IMR-90 (cell line): ENCODE measurements around the gene TRMT11. TPM values are rescaled to one million over a fixed set of nuclear protein-coding genes. Genes with fewer than 3 reads are reported as not detected.

Experiments used
- ATAC-seq: fragments of 200-7000 bp; cut with Tn5 transposase; 2 replicates; pipeline ENCODE4 v1.9.1; 2020; ENCODE audit warnings: low read depth, mild to moderate bottlenecking, moderate library complexity
- BruUV-seq: library from RNA; stranded (reverse); fragments of 400-500 nt; replicated peaks from 2 replicates; lab custom pipeline; 2021; lab: Mats Ljungman, UMichigan
- CTCF ChIA-PET: fragments of 300-600 bp; formaldehyde crosslinking; extraction: SDS; loops from one replicate; lab custom pipeline; 2021; ENCODE audit warnings: antibody characterized with exemption; lab: Yijun Ruan, JAX
- POLR2A ChIA-PET: fragments of 300-600 bp; sonication (Branson Sonifier 250); formaldehyde crosslinking; loops from one replicate; lab custom pipeline; 2022; ENCODE audit warnings: antibody characterized with exemption; ENCODE audit not compliant: unreplicated experiment; lab: Charles Lee
- DNase-seq: peaks from one replicate; pipeline ENCODE4 v3.0.0; 2013
- H2AFZ ChIP-seq: replicated peaks from 2 replicates; pipeline ENCODE3; 2013; ENCODE audit warnings: low read length, mild to moderate bottlenecking; ENCODE audit not compliant: poor library complexity
- H2AK5ac ChIP-seq: 2 replicates; pipeline ENCODE4 v1.6.1; 2013; ENCODE audit warnings: low read depth, low read length, inconsistent platforms
- H2AK9ac ChIP-seq: replicated peaks from 2 replicates; pipeline ENCODE3; 2013; ENCODE audit warnings: mild to moderate bottlenecking, low read depth, low read length, moderate library complexity; ENCODE audit not compliant: poor library complexity
- H2BK120ac ChIP-seq: 2 replicates; pipeline ENCODE4 v1.6.1; 2013; ENCODE audit warnings: low read depth, low read length, inconsistent platforms
- H2BK15ac ChIP-seq: 3 replicates; pipeline ENCODE4 v1.6.1; 2013; ENCODE audit warnings: low read depth, low read length, inconsistent platforms
- H2BK20ac ChIP-seq: 2 replicates; pipeline ENCODE4 v1.6.1; 2013; ENCODE audit warnings: low read depth, mild to moderate bottlenecking, inconsistent platforms, low read length, moderate library complexity
- H2BK5ac ChIP-seq: 2 replicates; pipeline ENCODE4 v1.6.1; 2013; ENCODE audit warnings: mild to moderate bottlenecking, low read depth, low read length, inconsistent platforms; ENCODE audit not compliant: poor library complexity, severe bottlenecking
- H3K14ac ChIP-seq: replicated peaks from 2 replicates; pipeline ENCODE4 v1.6.1; 2013; ENCODE audit warnings: low read depth, low read length, inconsistent platforms
- H3K18ac ChIP-seq: 2 replicates; pipeline ENCODE4 v1.6.1; 2013; ENCODE audit warnings: low read depth, low read length, control low read depth
- H3K23ac ChIP-seq: 2 replicates; pipeline ENCODE4 v1.6.1; 2013; ENCODE audit warnings: low read depth, low read length, inconsistent platforms
- H3K27ac ChIP-seq: 2 replicates; pipeline ENCODE4 v1.5.1; 2013; ENCODE audit warnings: mild to moderate bottlenecking, control low read depth, low read length; ENCODE audit not compliant: insufficient read depth
- H3K27me3 ChIP-seq: 2 replicates; pipeline ENCODE4 v1.6.1; 2013; ENCODE audit warnings: low read length; ENCODE audit not compliant: control insufficient read depth, insufficient read depth
- H3K36me3 ChIP-seq: 2 replicates; pipeline ENCODE4 v1.6.1; 2013; ENCODE audit warnings: low read length, mixed read lengths; ENCODE audit not compliant: control insufficient read depth, insufficient read depth
- H3K4ac ChIP-seq: 2 replicates; pipeline ENCODE4 v1.6.1; 2013; ENCODE audit warnings: low read depth, low read length, inconsistent platforms
- H3K4me1 ChIP-seq: 2 replicates; pipeline ENCODE4 v1.6.1; 2013; ENCODE audit warnings: low read length, mixed read lengths; ENCODE audit not compliant: control insufficient read depth, insufficient read depth
- H3K4me2 ChIP-seq: 2 replicates; pipeline ENCODE4 v1.6.1; 2013; ENCODE audit warnings: low read depth, mild to moderate bottlenecking, control low read depth, low read length, moderate library complexity
- H3K4me3 ChIP-seq: 2 replicates; pipeline ENCODE4 v1.5.1; 2013; ENCODE audit warnings: low read depth, mild to moderate bottlenecking, control low read depth, low read length, moderate library complexity; ENCODE audit not compliant: insufficient read depth
- H3K56ac ChIP-seq: 2 replicates; pipeline ENCODE4 v1.6.1; 2013; ENCODE audit warnings: low read length, inconsistent platforms; ENCODE audit not compliant: insufficient read depth; ENCODE audit errors: extremely low read depth
- H3K79me1 ChIP-seq, 2 experiments: 2 replicates each; pipeline ENCODE4 v1.6.1; 2013; ENCODE audit warnings: low read length in 2 of 2, inconsistent platforms in 1 of 2, low read depth in 1 of 2
- H3K9ac ChIP-seq: 2 replicates; pipeline ENCODE4 v1.6.1; 2013; ENCODE audit warnings: low read depth, low read length, control low read depth
- H3K9me1 ChIP-seq: 2 replicates; pipeline ENCODE4 v1.6.1; 2013; ENCODE audit warnings: low read length, inconsistent platforms; ENCODE audit not compliant: insufficient read depth
- H3K9me3 ChIP-seq: 2 replicates; pipeline ENCODE4 v1.6.1; 2013; ENCODE audit warnings: low read length; ENCODE audit not compliant: control insufficient read depth, insufficient read depth
- H4K20me1 ChIP-seq: 2 replicates; pipeline ENCODE4 v1.6.1; 2013; ENCODE audit warnings: low read length, inconsistent platforms; ENCODE audit not compliant: insufficient read depth
- H4K5ac ChIP-seq: 2 replicates; pipeline ENCODE4 v1.6.1; 2013; ENCODE audit warnings: mild to moderate bottlenecking, low read depth, low read length, control low read depth
- H4K8ac ChIP-seq, 2 experiments: 2 replicates each; pipeline ENCODE4 v1.6.1; 2013; ENCODE audit warnings: low read depth in 2 of 2, low read length in 2 of 2, control low read depth in 1 of 2, inconsistent platforms in 1 of 2
- H4K91ac ChIP-seq: 2 replicates; pipeline ENCODE4 v1.6.1; 2013; ENCODE audit warnings: low read depth, low read length, inconsistent platforms; ENCODE audit not compliant: insufficient read depth
- BHLHE40 ChIP-seq: fragments of 150-350 bp; IDR thresholded peaks from 2 replicates; pipeline ENCODE4 v1.6.1; 2016; ENCODE audit warnings: mild to moderate bottlenecking, low read depth, low read length
- CEBPB ChIP-seq: IDR thresholded peaks from 2 replicates; pipeline ENCODE4 v1.6.1; 2012; ENCODE audit warnings: low read depth, low read length, improper control_type of control experiment
- CHD1 ChIP-seq: IDR thresholded peaks from 2 replicates; pipeline ENCODE4 v1.6.1; 2012; ENCODE audit warnings: low read depth, low read length, improper control_type of control experiment
- CTCF ChIP-seq: conservative IDR thresholded peaks from 2 replicates; pipeline ENCODE4 v1.5.1; 2012; ENCODE audit warnings: mild to moderate bottlenecking, low read depth, low read length, improper control_type of control experiment
- ELK1 ChIP-seq: fragments of 150-350 bp; IDR thresholded peaks from 2 replicates; pipeline ENCODE4 v1.6.1; 2016; ENCODE audit warnings: low read depth, mild to moderate bottlenecking, low read length, moderate library complexity, borderline replicate concordance
- FOS ChIP-seq: fragments of 150-350 bp; IDR thresholded peaks from 2 replicates; pipeline ENCODE4 v1.6.1; 2016; ENCODE audit warnings: low read depth, low read length
- MAFK ChIP-seq: IDR thresholded peaks from 2 replicates; pipeline ENCODE4 v1.6.1; 2012; ENCODE audit warnings: low read depth, low read length, improper control_type of control experiment
- MAZ ChIP-seq: IDR thresholded peaks from 2 replicates; pipeline ENCODE4 v1.6.1; 2012; ENCODE audit warnings: low read depth, mild to moderate bottlenecking, low read length, improper control_type of control experiment, moderate library complexity, borderline replicate concordance
- MXI1 ChIP-seq: IDR thresholded peaks from 2 replicates; pipeline ENCODE4 v1.6.1; 2012; ENCODE audit warnings: low read depth, mild to moderate bottlenecking, low read length, moderate library complexity, borderline replicate concordance
- NFE2L2 ChIP-seq: fragments of 150-350 bp; IDR thresholded peaks from 2 replicates; pipeline ENCODE4 v1.6.1; 2016; ENCODE audit warnings: low read depth, mild to moderate bottlenecking, low read length
- POLR2A ChIP-seq: IDR thresholded peaks from 2 replicates; pipeline ENCODE4 v1.6.1; 2012; ENCODE audit warnings: mild to moderate bottlenecking, low read depth, low read length
- RAD21 ChIP-seq: IDR thresholded peaks from 2 replicates; pipeline ENCODE4 v1.6.1; 2012; ENCODE audit warnings: low read length, improper control_type of control experiment
- RCOR1 ChIP-seq: IDR thresholded peaks from 2 replicates; pipeline ENCODE4 v1.6.1; 2012; ENCODE audit warnings: mild to moderate bottlenecking, low read length, improper control_type of control experiment; ENCODE audit not compliant: insufficient replicate concordance
- RFX5 ChIP-seq: IDR thresholded peaks from 2 replicates; pipeline ENCODE4 v1.8.0; 2012; ENCODE audit warnings: low read depth, mild to moderate bottlenecking, low read length, moderate library complexity
- SMC3 ChIP-seq: fragments of 150-350 bp; IDR thresholded peaks from 2 replicates; pipeline ENCODE4 v1.6.1; 2016; ENCODE audit warnings: low read depth, mild to moderate bottlenecking, antibody characterized with exemption, low read length, moderate library complexity
- WGBS, 2 experiments: methylation state at CpG; one replicate each; pipeline versions ENCODE4 v1.1.5 to v1.1.7; 2013; ENCODE audit warnings: missing lambda C conversion rate in 2 of 2; ENCODE audit not compliant: insufficient read length in 1 of 2; ENCODE audit errors: extremely low coverage in 2 of 2; 5-methylcytosine and 5-hydroxymethylcytosine counted together
- dilution Hi-C: fragments of 300-500 bp; cut with HindIII; formaldehyde crosslinking; loops from one replicate; pipeline ENCODE4 v1.14.3; 2018; ENCODE audit warnings: low sequenced_read_pairs; ENCODE audit not compliant: unreplicated experiment
- in situ Hi-C: fragments of 300-500 bp; cut with MboI; formaldehyde crosslinking; loops from 3 replicates; pipeline ENCODE4 v1.14.3; 2019; ENCODE audit warnings: low sequenced_read_pairs, inconsistent platforms, mixed read lengths
- intact Hi-C: fragments of 100-400 bp; cut with micrococcal nuclease; formaldehyde crosslinking; loops from 2 replicates; pipeline ENCODE4 v1.10.0; 2022
- polyA plus RNA-seq, 3 experiments: library from polyadenylated mRNA; depleted of rRNA; stranded (reverse); fragments of >200 nt; gene quantifications; 2 replicates each; pipeline ENCODE4 v1.2.3, GENCODE V29; 2012; ENCODE audit warnings: low replicate concordance in 1 of 3
- total RNA-seq: library from RNA; depleted of rRNA; stranded (reverse); fragments of >200 nt; gene quantifications from 2 replicates; pipeline ENCODE4 v1.2.3, GENCODE V29; 2012
- TF ChIP-seq, protein P1 (sequence below): fragments of 150-350 bp; IDR thresholded peaks from 2 replicates; pipeline ENCODE4 v1.6.1; 2017; ENCODE audit warnings: mild to moderate bottlenecking, antibody characterized with exemption, low read length, low read depth

TRMT11 gene
- total and polyA plus RNA-seq, 2 of the 4 experiments (the other 2 are of a cell fraction): 14.3 to 19.0 TPM

DNA sequence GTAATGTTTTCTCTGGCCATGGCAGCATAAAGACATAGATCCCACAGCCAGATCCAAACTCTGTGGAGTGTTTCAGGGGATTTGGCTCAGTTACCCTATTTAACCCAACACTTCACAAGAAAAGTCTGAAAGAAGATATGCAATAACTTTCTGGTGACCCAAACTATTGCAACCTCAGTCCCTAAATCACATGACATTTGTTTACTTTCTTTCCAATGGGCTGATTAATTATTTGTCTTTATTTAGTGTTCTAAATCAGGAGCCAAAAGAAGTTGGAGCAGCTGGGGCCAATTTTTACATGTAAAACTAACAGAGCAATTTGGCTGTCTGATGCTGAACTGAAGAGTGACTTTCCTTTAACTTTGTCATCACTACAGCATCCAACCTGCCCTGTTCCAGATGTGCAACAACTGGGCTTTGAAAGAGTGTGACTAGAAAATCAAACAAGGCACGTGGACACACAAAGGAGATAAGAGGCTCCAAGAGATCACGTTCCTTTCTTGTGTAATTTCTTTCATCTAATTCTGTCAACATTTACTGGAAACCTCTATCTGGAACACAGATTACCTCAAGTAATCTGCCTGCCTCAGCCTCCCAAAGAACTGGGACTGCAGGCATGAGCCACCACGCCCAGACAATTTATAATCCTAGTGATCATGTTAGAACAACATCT lies 90.8 kb downstream of the TRMT11 start:
- no peak overlapping the region for H3K4me3 ChIP-seq
- H3K36me3 ChIP-seq: no peaks in the 10 kb centered on the region
- H2BK15ac ChIP-seq: no peak overlapping the region
- no peak overlapping the region for H3K4me2 ChIP-seq
- H4K20me1 ChIP-seq: no peaks in the 10 kb centered on the region
- H2AK5ac ChIP-seq: no peak overlapping the region
- no peak overlapping the region for H4K91ac ChIP-seq
- ATAC-seq (peak; percentile 14; the same call in 1 of the 2 replicates), DNase-seq (no peak)
- H3K79me1 ChIP-seq: no peaks in the 10 kb centered on the region
- CTCF ChIA-PET: no interaction called here
- H4K5ac ChIP-seq: no peak overlapping the region; the same call in 1 of the 2 replicates
- no peak overlapping the region for H2BK120ac ChIP-seq
- no peak overlapping the region for H3K4ac ChIP-seq
- H3K27me3 ChIP-seq: no peaks in the 10 kb centered on the region
- WGBS, 2 experiments: 33% methylated on average over 1 of the region's 3 CpGs; no CpG with 5 or more reads in 1 of the 2 experiments
- H2AK9ac ChIP-seq: no peak overlapping the region
- H2BK5ac ChIP-seq: no peak overlapping the region
- no peak overlapping the region for H2AFZ ChIP-seq
- dilution Hi-C loops (no loop called here), in situ Hi-C loops (no loop called here), intact Hi-C loops (no loop called here)
- no peaks in the 10 kb centered on the region for H3K9me1 ChIP-seq
- H4K8ac ChIP-seq: no peak overlapping the region
- H3K14ac ChIP-seq: no peak overlapping the region
- POLR2A ChIA-PET: no interaction called here
- no peak overlapping the region for H3K9ac ChIP-seq
- no peak overlapping the region for H3K23ac ChIP-seq
- no TSS peak for BruUV-seq
- no peaks in the 10 kb centered on the region for H3K9me3 ChIP-seq
- no peak overlapping the region; the same call in 1 of the 2 replicates for H3K27ac ChIP-seq
- H3K18ac ChIP-seq: peak overlapping the region; percentile 4; the same call in 1 of the 2 replicates
- no peak overlapping the region for H3K56ac ChIP-seq
- peaks cover 2% of the 10 kb centered on the region; the same call in 1 of the 2 replicates for H3K4me1 ChIP-seq
- no peak for TF ChIP-seq MXI1
- no peak for TF ChIP-seq MAFK
- no peak for TF ChIP-seq RAD21
- TF ChIP-seq CHD1: no peak
- TF ChIP-seq RFX5: no peak
- TF ChIP-seq NFE2L2: no peak
- TF ChIP-seq RCOR1: no peak
- TF ChIP-seq FOS: no peak
- no peak for TF ChIP-seq MAZ
- no peak for TF ChIP-seq BHLHE40
- TF ChIP-seq SMC3: no peak
- no peak for TF ChIP-seq ELK1
- TF ChIP-seq POLR2A: no peak
- TF ChIP-seq CEBPB: no peak
- TF ChIP-seq CTCF: no peak
- TF ChIP-seq, protein P1, sequence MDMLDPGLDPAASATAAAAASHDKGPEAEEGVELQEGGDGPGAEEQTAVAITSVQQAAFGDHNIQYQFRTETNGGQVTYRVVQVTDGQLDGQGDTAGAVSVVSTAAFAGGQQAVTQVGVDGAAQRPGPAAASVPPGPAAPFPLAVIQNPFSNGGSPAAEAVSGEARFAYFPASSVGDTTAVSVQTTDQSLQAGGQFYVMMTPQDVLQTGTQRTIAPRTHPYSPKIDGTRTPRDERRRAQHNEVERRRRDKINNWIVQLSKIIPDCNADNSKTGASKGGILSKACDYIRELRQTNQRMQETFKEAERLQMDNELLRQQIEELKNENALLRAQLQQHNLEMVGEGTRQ: no peak
- no peak overlapping the region for H2BK20ac ChIP-seq
